GM12873 (cell line): Measurements from ENCODE around the gene BABAM2.

Experiments
- CTCF ChIP-seq: IDR thresholded peaks from 2 replicates; pipeline ENCODE4 v1.5.1; 2012; ENCODE audit warnings: low read depth, mild to moderate bottlenecking, moderate library complexity, low read length, control low read depth; ENCODE audit not compliant: insufficient read depth; ENCODE audit errors: missing control alignments

Gene BABAM2

GRCh38 chr2:27990030-27990590 lies 99.6 kb downstream of the BABAM2 start:
- no peak for TF ChIP-seq CTCF

GRCh38 chr2:27991146-27991545 lies 100.6 kb downstream of the BABAM2 start:
- TF ChIP-seq CTCF, result no peak

GRCh38 chr2:27992787-27993401 lies 102.4 kb downstream of the BABAM2 start:
- TF ChIP-seq CTCF, result no peak

- no peak for TF ChIP-seq CTCF
These were observed 102.9 kb downstream of the BABAM2 start for GRCh38 chr2:27993402-27993787.

GRCh38 chr2:27993950-27994728 lies 103.6 kb downstream of the BABAM2 start:
- TF ChIP-seq CTCF, result no peak

GRCh38 chr2:27996156-27996922 lies 105.8 kb downstream of the BABAM2 start:
- TF ChIP-seq CTCF, result no peak

GRCh38 chr2:28000287-28000686 lies 109.8 kb downstream of the BABAM2 start:
- TF ChIP-seq CTCF, result no peak
